Activated T-cell treated with anti-CD3 and anti-CD28 coated beads for 48 hours (primary cell): ENCODE data around the gene CCDC196.
"Not testable (repeated sequence)": the region's sequence is repeated elsewhere in the genome, so short reads cannot be mapped to it uniquely, and the experiment has no call there.

Experiments used
- DNase-seq: peaks from one replicate; pipeline ENCODE4 v3.0.0-alpha.2; 2020; ENCODE audit warnings: low read depth

Gene CCDC196

GRCh38 chr14:66495218-66496098, 9.3 kb downstream of the CCDC196 start:
- no peak for DNase-seq

DNA sequence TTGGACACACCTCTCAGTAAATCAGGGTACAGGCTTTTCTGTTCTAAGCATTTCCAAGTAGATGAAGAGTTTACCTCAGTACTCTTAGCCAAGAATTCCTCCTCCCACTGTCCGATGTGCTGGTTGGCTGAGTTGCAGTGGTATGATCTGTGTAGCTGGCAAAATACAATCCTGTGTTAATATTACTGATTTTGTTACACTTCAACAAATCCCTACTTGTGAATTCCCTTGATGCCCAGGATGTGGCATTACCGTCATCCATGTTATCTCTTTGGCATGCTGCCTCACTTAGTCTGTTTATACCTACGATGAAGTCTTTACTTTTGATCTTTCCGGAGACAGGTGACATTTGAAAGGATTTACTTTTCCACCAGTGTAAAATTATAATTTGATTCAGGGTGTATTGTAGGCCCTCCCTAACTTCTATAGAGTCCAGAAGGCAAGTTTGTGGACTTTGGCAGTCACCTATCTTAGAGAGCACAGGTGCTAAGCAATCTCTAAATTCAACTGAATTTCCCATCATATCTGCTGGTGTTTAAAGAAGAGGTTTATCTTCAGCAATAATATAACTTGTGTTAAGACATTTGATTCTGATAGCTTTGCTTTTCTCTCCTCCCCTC, 10.1 kb downstream of the CCDC196 start:
- no peak for DNase-seq

GRCh38 chr14:66496911-66497310, 10.7 kb downstream of the CCDC196 start:
- no peak for DNase-seq

GRCh38 chr14:66498311-66498710, 12.1 kb downstream of the CCDC196 start:
- DNase-seq = no peak

GRCh38 chr14:66501592-66501991, 15.4 kb downstream of the CCDC196 start:
- DNase-seq = no peak

DNA sequence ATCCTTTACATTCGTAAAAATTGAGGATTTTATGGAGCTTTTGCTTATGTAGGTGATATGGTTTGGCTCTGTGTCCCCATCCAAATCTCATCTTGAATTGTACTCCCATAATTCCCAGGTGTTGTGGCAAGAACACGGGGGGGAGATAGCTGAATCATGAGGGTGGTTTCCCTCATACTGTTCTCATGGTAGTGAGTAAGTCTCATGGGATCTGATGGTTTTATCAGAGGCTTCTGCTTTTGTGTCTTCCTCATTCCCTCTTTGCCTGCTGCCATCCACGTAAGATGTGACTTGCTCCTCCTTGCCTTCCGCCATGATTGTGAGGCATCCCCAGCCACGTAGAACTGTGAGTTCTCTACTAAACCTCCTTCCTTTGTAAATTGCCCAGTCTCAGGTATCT, 16.7 kb downstream of the CCDC196 start:
- DNase-seq = not testable (repeated sequence)

GRCh38 chr14:66503532-66503931, 17.4 kb downstream of the CCDC196 start:
- DNase-seq = no peak

DNA sequence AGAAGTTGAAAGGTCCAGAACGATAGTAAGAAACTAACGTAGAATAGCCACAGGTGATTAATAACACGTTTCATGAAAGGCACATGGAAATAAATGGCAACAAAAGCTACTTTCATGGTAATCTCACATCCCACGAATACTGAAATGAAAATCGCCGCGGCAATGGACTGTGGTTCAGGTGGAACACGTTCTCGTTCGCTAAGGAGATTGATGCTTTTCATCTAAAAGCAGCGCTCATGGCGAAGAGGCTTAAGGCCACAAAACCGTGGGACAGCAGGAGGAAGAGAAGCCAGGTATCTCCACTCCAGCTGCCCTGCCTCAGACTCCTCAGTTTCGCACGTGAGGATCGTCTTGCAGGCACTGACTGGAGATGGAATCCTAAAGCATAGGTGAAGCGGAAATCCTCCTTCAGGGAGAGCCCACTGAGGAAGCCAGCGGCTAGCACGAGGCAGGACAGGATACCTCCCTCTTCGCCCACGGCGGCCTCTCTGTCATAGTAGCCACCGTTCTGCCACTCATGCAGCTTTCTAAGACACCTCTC, 21.1 kb downstream of the CCDC196 start:
- no peak for DNase-seq

DNA sequence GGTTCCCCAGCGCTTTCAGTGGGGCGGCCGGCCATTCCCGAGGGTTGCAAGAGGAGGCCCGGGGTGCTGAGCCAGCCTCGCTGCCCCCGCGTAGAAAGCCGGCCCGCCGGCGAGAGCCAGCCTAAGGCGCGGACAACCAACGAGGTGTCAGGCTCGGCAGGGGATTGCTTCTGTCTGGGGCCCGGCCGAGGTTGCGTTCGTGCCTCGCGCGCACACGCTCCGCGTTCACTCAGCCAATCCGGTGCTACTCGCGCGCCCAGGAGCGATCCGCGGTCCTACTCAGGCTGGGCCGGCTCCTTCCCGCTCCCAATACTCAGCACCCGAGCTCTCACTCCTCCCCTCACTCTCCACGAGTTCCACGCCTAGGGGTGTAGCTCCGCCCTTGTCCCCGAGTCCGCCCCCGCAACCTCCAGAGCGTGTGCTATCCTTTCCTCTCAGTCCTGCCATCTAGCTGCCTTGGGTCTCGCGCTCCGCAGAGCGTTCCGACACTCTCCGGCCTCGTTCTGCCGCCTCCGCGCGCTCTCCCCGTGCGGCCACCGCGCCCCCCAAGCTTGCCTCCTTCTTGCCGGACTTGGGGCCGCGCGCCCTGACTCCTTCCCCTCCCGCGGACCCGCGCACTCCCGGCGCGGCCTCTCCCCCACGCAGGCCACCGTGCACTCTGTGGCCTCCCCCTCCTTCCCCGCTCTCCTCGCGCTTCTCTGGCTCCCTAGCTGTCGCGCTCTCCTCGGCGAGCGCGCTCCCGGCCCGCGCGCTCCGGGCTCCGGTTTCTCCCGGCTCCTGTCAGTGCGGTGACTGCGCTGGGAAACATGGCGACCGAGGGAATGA, 21.8 kb downstream of the CCDC196 start, which contains the start of gene GPHN:
TSS of gene GPHN (plus strand) at position 426 of the 825 bp plus-strand sequence.
- peak; percentile 88 for DNase-seq

DNA sequence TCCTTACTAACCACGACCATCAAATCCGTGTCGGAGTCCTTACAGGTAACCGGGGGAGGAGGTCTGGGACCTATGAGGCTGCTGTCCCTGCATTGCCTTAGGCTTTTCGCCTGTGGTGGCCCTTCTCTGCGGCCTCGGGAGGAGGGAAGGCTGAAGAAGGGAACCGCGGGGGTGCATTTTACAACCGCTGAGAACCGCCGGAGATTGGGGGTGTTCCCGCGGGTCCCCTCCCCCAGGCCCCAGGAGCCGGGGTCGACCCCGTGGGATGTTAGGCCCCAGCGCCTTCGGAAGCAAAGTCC, 22.3 kb downstream of the CCDC196 start:
- DNase-seq = no peak

DNA sequence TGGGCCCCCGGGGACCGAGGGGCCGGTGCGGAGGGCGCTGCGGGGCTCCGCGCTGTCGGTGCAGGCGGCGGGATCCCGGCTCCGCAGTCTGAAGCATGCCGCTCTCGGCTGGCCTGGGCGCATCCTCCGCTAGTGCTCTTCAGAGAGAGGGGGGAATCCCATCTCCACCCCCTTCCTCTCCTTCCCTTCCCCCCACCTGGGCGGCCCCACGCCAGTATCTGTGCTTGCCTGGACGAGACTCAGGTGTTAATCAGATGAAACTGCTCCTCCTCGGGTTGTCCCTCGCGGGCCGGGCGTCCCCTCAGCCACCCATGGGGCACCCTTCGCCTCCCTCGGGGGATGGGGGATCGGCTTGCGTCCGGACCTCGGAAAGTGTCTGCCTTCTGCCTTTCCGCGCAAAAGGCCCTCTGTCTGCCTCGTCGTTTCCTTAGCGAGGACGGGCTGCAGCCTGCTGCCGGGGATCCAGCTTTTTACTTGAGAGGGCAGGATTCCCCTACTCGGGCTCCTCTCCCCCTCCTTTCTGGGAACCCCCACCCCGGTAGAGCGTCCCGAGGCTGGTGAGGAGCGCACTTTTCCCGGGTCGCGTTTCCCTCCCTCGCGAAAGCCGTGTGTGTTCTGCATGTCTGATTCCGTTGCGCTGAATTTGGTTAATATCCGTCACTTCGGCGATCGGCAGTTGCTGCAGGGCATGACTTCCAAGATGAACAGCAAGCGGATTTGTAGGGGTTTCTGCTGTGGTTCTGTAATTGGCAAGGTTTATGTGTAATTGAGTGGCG, 22.9 kb downstream of the CCDC196 start:
- DNase-seq = peak; percentile 40

DNA sequence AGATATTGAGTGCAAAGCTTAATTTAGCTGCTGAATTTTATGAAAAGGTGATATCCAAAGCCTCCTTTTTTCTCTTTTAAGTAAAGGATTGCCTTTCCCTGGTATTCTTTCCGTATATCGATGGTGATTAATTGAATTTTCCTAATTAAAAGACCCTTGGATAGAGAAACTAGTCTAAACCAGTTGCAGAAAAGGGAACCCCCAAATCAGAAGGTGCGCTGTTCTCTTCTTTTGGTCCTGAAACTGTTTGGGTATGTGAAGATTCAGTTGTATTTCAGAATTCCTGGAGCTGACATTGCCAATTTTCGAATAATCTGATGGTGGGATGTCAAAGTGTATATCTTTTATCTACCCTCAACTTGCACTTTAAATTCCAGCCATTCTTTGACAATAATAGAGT, 23.7 kb downstream of the CCDC196 start:
- no peak for DNase-seq

- no peak for DNase-seq
Measured at GRCh38 chr14:66511849-66512248, 25.7 kb downstream of the CCDC196 start.

DNA sequence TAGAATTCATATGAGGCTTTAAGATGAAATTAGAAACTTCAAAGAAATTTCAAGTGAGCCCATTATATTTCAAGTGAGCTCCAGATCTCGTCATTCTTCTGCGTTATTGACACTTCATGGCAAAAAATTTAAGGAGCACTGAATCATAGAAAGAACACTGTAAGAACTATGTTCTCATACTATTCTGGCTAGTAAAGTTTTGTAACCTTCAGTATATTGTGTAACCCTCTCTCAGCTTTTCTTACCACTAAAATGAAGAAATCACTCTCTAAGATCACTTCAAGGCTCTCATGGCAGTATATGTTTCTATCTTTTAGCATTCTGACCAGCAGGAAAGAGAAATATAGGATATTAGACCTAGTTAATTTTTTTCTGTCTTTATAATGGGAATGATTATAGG, 28.0 kb downstream of the CCDC196 start:
- DNase-seq = no peak

- DNase-seq = no peak
Measured at GRCh38 chr14:66530526-66530925, 44.4 kb downstream of the CCDC196 start.

DNA sequence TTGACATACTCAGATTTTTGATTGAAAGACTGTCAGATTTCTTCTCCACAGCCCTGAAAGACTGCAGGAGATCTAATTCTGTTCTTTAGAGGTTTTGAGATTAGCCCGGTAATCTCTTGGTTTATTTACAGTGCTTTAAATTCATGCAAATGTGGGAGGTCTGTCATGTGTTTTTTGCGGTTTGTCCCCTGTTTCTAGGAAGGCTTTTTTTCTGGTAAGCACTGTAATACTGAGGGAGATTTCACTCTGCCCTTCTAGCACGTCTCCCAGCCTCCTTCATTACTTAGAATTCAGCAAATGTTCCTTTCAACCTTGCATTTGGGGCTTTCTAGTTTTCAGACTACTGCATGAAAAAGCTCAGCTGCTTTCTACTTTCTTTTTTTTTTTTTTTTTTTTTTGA, 52.9 kb downstream of the CCDC196 start:
- DNase-seq = no peak

DNA sequence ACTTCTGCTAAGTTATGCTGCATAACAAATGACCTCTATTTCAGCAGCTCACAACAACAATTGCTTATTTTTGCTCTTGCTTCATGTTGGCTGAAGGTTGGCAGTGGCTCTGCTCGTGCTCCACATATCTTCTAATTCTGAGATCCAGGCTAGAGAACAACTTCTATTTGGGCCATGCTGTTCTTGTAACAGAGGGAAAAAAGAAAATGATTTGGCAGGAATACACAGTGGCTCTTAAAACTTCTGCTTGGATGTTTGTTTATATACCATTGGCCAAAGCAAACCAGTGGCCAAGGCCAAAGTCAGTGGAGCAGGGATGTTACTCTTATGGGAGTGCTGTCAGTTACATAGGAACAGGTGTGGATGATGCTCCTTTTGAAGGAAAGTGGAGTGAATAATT, 53.9 kb downstream of the CCDC196 start:
- DNase-seq = no peak

DNA sequence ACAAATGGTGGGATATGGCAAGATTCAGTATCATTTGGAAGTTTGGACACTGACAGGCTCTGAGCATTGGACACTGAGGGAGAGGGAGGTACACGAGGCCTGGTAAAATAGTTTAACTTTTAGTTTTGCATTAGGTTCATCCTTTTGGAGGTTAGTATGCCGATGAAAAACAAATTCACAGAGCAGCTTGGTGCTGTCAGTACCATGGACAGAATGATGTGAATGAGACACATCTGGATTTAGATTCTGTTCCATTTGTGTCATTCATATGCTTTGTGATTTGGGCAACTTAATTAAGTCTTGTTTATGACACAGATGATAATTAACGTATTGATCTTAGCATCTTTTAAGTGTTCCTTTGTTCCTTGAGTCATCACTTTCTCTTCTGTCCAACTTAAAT, 55.5 kb downstream of the CCDC196 start:
- no peak for DNase-seq

- no peak for DNase-seq
Measured at GRCh38 chr14:66543996-66544395, 57.8 kb downstream of the CCDC196 start.

GRCh38 chr14:66545191-66545590, 59.0 kb downstream of the CCDC196 start:
- DNase-seq = not testable (repeated sequence)

DNA sequence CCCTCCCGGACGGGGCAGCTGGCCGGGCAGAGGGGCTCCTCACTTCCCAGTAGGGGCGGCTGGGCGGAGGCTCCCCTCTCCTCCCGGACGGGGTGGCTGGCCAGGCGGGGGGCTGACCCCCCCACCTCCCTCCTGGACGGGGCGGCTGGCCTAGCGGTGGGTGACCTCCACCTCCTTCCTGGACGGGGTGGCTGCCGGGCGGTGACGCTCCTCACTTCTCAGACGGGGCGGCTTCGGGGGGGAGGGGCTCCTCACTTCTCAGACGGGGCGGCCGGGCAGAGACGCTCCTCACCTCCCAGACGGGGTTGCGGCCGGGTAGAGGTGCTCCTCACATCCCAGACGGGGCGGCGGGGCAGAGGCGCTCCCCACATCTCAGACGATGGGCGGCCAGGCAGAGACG, 59.6 kb downstream of the CCDC196 start:
- not testable (repeated sequence) for DNase-seq
